GM21717 (cell line): ENCODE measurements around the gene TEKT3.

ENCODE experiments used
- ATAC-seq: cut with Tn5 transposase; IDR thresholded peaks from one replicate; pipeline ENCODE4 v1.9.1; 2021; ENCODE audit warnings: mild to moderate bottlenecking, moderate library complexity; ENCODE audit not compliant: unreplicated experiment

TEKT3 gene

GRCh38 chr17:15267996-15268395, 73.4 kb downstream of the TEKT3 start:
- no peak for ATAC-seq

- no peak for ATAC-seq
Measured at GRCh38 chr17:15266325-15267125, 74.9 kb downstream of the TEKT3 start.

GRCh38 chr17:15265131-15265530, 76.3 kb downstream of the TEKT3 start, which contains the start of gene PMP22:
Gene PMP22 (minus strand): TSS chr17:15265326. CDS start chr17:15260727, 4,599 bp downstream.
- ATAC-seq, result no peak

GRCh38 chr17:15264542-15264941, 76.9 kb downstream of the TEKT3 start:
- no peak for ATAC-seq

GRCh38 chr17:15263680-15264079, 77.7 kb downstream of the TEKT3 start:
- ATAC-seq, result no peak

GRCh38 chr17:15263206-15263579, 78.2 kb downstream of the TEKT3 start:
- no peak for ATAC-seq

GRCh38 chr17:15262291-15263205, 78.8 kb downstream of the TEKT3 start:
- no peak for ATAC-seq

- ATAC-seq, result no peak
Measured at GRCh38 chr17:15261802-15262290, 79.6 kb downstream of the TEKT3 start.

- ATAC-seq, result no peak
Measured at GRCh38 chr17:15261258-15261801, 80.1 kb downstream of the TEKT3 start.

- ATAC-seq, result peak; percentile 48
Measured at GRCh38 chr17:15260376-15261257, 80.8 kb downstream of the TEKT3 start.

- ATAC-seq, result no peak
Measured at GRCh38 chr17:15257796-15258512, 83.4 kb downstream of the TEKT3 start.

- peak; percentile 80 for ATAC-seq
Measured at GRCh38 chr17:15257258-15257788, 84.1 kb downstream of the TEKT3 start.

- ATAC-seq, result no peak
Measured at GRCh38 chr17:15256689-15257088, 84.7 kb downstream of the TEKT3 start.

- no peak for ATAC-seq
Measured at GRCh38 chr17:15255713-15256454, 85.5 kb downstream of the TEKT3 start.
